ELF-1 (cell line): ENCODE data around the gene SLC6A15.

Source experiments
- DNase-seq: peaks from one replicate; pipeline ENCODE4 v3.0.0-alpha.2; 2016; ENCODE audit warnings: low read depth, low spot score

The SLC6A15 gene

GRCh38 chr12:84874825-84875139, 37.8 kb downstream of the SLC6A15 start:
- DNase-seq, result no peak

DNA sequence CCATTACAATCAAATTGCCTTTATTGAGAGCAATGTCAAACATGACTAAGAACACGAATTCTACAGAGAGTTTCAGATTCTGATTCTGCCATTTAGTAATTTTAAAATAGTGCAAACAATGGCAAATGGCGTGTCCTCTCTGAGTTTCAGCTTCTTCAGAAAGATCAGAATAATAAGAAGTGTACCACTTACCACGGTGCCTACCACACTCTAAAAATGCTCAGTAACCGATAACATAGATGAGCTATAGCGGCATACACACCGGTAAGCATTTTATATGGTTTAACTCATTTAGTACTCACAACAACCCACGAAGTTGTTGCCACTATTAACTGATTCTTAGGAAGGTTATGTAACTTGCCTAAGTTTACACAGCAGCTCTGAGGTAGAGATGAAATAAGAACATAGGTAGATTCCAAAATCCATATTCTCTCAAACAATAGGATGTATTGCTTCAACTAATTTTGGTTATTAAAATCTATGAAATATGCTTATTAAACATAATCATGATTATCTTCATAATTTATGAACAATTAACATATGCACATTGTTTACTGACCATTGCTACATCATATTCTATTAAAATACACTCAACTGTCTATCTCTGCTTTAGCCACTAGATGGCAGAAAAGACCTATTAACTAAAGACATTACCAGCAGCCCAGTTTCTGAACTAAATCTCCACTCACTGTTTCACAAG, 38.3 kb downstream of the SLC6A15 start:
- no peak for DNase-seq

GRCh38 chr12:84862186-84862585, 50.4 kb downstream of the SLC6A15 start:
- no peak for DNase-seq

DNA sequence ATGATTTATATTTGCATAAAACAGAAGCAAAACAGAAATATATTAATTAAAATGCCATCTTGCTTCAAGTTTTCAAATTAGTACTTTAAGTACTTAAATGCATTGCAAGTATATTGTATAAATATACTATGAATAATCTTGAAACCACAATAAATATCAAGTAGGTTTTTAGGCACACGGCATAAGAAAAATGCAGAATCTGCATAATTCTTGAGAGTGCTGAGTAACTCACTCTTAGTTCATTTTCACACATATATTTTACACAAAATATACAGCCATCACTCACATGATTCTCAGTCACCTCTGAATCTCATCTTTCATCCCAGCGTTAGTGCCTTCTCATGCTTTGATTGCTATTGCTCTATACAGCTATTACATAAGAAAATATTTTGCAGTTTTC, 51.9 kb downstream of the SLC6A15 start:
- no peak for DNase-seq

DNA sequence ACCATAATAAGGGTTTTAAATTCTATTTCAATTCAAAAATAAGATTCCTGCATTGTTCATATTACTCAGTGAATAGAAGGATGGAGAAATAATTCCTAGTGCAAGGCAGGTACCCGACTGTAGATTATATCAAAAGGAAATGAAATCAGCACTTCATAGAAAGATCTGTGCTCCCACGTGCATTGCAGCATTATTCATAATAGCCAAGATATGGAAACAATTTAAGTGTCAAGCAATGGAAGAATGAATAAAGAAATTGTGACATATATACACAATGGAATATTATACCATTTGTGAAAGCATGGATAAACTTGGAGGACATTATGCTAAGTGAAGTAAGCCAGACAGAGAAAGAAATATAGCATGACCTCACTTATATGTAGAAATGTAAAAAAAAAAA, 53.8 kb downstream of the SLC6A15 start:
- no peak for DNase-seq

DNA sequence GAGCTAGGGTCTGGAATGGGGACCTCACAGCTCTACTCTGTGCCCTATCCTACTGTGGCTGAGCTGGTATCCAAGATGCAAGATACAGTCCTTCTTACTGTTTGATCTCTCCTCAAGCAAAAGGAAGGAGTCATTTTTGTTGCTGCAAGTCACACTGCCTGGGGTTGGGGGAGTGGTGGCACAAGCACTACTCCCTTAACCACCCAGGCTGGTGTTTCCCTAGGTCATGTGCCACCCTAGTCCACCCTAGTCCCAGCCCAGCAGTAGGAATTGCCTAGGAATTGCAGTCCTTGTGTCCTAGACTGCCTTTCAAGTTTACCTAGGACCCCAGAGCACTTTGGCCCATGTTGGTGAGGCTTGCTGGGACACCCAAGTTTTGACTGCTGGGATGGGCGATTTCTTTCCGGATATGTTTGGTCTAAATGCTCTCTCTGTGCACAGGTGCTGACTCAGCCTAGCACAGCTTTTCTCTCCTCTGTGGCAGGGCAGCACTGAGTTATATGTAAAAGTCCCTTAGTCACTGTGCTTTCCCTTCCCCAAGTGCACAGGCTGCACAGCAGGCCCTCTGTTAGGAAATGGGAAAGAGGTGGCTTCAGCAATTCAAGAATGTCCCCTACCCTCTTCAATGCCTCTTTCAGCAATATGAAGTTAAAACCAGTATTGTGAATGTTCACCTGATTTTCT, 54.9 kb downstream of the SLC6A15 start:
- DNase-seq, result no peak

DNA sequence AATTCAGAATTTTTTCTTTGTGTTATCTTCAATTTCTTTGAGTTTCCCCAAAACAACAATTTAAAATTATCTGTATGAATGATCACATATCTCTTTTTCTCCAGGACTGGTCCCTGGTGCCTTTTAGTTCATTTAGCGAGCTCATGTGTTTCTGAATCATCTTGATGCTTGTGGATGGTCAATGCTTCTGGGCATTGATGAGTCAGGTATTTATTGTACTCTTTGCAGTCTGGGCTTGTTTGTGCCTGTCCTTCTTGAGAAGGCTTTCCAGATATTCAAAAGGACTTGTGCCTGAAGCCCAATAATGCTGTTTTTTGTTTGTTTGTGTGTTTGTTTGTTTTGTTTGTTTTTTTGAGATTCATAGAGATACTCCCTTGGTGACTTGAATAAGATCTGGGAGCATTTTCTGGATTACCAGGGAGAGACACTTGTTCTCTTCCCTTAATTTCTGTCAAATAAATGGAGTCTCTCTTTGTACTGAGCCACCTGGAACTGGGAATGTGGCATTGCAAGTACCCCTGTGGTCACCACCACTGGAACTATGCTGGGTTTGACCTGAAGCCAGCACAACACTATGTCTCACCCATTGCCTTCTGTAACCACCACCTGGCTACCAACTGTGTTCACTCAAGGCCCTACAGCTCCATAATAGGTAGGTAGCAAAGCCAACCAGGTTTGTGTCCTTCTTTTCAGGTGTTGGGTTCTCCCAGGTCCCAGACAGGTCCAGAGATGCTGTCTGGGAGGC, 56.3 kb downstream of the SLC6A15 start:
- DNase-seq, result no peak

DNA sequence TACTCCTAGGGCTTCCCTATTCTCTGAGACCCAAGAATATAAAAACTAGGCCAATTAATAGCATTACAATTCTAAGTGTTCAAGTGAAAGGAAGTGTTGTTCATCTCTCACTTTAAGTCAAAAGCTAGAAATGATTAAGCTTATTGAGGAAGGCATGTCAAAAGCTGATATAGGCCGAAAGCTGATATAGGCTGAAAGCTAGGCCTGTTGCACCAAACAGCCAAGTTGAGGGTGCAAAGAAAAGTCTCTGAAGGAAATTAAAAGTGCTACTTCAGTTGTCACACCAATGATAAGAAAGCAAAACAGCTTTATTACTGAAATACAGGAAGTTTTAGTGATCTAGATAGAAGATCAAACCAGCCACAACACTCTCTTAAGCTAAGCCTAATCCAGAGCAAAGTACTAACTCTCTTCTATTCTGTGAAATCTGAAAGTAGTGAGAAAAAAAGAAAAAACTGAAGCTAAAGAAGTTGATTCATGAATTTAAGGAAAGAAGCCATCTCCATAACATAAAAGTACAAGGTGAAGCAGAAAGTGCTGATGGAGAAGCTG, 68.9 kb downstream of the SLC6A15 start:
- DNase-seq, result no peak

DNA sequence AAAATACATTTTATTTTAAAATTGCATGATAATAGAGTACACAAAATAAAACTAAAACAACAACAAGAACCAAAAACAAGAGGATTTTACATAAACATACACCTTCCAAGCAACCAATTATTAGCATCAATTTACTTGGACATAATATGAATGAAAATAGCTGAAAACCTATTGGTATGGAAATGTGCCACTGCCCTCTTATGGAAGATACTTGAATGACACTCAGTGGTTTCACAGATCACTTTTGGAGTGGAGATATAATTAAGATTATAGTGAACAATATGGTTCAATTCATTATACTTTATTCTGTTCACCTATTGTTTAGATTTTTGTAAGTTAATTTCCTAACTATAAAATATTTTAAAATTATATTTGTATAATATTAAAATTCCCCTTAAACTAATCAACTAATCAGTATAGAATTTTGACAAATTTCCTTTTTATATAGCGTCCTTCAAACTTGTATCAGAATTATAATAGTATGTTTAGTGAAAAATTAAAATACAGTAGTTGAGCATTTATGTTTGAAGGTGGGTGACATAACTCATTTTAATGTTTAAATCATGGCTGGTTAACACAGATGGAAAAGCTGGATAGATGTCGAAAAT, 70.1 kb downstream of the SLC6A15 start:
- no peak for DNase-seq

- no peak for DNase-seq
Observed at GRCh38 chr12:84841591-84841990, 71.0 kb downstream of the SLC6A15 start.

GRCh38 chr12:84840356-84840755, 72.2 kb downstream of the SLC6A15 start:
- DNase-seq, result no peak

DNA sequence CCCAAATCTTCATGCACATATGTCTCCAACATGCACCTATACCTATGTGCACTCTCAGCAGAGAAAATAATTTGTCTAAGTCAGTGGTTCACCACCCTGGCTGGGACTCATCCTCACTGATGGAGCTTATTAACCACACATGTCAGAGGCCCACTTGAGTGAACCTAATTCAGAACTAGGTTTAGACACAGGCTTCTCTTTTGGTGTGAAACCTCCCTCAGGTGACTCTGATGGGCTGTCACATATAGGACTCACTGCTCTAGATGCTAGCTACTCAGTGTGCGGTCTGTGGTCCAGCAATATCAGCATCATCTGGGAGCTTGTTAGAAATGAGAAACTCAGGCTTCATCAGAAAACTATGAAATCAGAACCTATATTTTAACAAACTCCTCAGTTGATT, 85.7 kb downstream of the SLC6A15 start:
- DNase-seq, result no peak

DNA sequence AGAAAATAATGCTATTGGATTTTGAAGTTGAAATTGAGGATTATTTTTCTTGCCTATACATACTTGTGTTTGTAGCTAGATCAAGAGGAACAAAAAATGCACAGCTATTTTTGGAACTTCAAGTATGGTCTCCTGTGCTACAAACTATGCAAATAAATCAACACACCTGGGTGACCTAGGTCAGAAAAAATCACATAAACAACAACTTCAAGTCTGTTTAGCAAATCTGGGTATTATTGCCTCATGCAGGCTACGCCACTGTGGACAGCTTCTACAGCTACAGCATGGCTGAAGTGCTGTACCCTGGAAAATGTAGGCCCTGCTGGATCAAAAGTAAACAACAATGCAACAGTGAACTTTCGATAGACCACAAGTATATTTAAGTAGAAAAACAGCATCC, 87.5 kb downstream of the SLC6A15 start:
- no peak for DNase-seq

- DNase-seq, result no peak
Observed at GRCh38 chr12:84822525-84822924, 90.1 kb downstream of the SLC6A15 start.

- no peak for DNase-seq
Observed at GRCh38 chr12:84816916-84817695, 95.5 kb downstream of the SLC6A15 start.

GRCh38 chr12:84814664-84815245, 97.8 kb downstream of the SLC6A15 start:
- DNase-seq, result no peak

GRCh38 chr12:84813780-84814663, 98.6 kb downstream of the SLC6A15 start:
- no peak for DNase-seq

DNA sequence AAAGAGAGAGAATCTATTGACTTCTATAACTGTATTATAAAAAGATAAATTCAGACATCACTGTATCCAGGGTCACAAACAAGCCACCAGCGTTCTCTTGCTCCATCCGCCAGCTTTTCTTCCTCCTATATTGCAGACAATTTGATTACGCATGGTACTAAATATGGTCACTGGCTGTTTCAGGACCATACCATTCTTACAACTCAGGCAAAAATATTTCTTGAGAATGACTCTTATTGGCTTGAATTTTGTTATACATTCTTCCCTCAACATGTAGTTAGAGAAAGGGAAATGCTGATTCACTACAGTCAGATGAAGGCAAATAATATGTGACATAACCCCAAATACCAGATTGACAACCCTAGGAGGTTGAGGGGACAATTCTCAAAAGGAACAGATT, 101.3 kb downstream of the SLC6A15 start:
- DNase-seq, result no peak

GRCh38 chr12:84810611-84811010, 102.0 kb downstream of the SLC6A15 start:
- no peak for DNase-seq
